Measurements from ENCODE around the gene TARBP2.
A peak's percentile ranks its signal among the peaks of the same experiment; 100 is the strongest.

TARBP2 gene, protein sequence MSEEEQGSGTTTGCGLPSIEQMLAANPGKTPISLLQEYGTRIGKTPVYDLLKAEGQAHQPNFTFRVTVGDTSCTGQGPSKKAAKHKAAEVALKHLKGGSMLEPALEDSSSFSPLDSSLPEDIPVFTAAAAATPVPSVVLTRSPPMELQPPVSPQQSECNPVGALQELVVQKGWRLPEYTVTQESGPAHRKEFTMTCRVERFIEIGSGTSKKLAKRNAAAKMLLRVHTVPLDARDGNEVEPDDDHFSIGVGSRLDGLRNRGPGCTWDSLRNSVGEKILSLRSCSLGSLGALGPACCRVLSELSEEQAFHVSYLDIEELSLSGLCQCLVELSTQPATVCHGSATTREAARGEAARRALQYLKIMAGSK

DNA sequence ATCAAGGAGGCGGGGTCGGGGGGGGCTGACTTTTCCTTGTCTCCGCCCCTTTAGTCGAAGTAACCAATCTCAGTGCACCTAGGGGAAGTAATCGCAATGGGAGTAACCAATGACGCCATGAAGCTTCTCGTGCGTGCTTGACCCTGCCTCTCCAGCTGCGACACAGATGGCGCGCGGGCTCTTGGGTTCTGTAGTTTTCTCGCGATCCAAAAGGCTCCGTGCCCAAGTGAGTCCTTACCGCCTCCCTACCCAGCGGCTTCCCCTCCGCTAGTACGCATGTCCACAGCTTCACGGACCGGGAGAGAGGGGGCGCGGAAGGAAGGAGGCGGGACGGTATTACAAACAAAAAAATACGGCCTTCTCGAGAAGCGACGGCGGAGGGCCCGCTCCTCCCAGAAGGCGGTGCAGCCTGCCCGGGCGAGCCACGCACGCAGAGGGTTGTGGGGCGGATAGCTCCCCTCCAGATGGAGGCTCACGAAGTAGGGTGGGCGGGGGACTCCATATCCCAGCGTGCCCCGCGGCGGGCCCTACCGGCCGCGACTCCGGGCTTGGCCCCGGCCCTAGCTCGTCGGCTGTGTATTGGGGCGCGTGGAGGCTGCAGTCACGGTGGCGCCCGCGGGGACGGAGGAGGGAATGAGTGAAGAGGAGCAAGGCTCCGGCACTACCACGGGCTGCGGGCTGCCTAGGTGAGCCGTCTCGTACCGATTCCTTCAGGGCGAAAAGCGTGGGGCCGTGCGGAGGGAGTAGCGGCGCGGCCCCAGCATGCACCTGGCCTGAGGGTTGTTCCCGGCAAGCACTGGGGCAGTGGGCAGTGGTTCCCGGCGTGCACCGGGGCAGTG, at the start of gene TARBP2:
Gene TARBP2, plus strand, starts transcription at position 508 of the 839 bp plus-strand sequence. Its CDS starts 126 bp downstream, at position 634.
- DNase-seq (ENCODE audit: low read depth): peak; percentile 99

DNA sequence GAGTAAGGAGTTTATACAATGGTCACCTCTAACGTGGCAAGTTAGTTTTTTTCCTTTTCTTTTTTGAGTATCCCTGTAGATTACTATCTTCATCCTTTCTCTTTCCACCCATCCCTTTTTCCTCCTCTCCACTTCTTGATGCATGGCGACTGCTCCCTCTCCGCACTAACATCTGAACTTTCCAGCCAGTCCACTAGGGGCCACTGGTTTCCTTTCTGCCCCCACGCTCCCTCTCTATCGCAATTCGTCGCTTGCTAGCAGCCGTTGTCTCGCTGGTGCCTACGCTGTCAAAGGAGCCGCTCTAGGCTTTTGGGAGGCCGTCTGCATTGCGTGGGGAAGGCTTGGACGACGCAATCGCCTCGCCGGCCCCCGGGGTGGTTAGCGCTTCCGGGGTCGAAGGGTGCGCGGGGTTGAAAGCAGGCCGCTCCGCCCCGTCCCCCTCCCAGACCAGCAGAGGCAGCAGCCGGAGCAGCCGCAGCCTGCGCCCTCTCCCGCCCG, 49.4 kb upstream of the TARBP2 start, which contains the start of gene PCBP2:
Gene PCBP2, plus strand, starts transcription at position 442 of the 498 bp plus-strand sequence. CDS start 2,699 bp downstream, outside the sequence.
- peak; percentile 96 for DNase-seq (ENCODE audit: low read depth)

DNA sequence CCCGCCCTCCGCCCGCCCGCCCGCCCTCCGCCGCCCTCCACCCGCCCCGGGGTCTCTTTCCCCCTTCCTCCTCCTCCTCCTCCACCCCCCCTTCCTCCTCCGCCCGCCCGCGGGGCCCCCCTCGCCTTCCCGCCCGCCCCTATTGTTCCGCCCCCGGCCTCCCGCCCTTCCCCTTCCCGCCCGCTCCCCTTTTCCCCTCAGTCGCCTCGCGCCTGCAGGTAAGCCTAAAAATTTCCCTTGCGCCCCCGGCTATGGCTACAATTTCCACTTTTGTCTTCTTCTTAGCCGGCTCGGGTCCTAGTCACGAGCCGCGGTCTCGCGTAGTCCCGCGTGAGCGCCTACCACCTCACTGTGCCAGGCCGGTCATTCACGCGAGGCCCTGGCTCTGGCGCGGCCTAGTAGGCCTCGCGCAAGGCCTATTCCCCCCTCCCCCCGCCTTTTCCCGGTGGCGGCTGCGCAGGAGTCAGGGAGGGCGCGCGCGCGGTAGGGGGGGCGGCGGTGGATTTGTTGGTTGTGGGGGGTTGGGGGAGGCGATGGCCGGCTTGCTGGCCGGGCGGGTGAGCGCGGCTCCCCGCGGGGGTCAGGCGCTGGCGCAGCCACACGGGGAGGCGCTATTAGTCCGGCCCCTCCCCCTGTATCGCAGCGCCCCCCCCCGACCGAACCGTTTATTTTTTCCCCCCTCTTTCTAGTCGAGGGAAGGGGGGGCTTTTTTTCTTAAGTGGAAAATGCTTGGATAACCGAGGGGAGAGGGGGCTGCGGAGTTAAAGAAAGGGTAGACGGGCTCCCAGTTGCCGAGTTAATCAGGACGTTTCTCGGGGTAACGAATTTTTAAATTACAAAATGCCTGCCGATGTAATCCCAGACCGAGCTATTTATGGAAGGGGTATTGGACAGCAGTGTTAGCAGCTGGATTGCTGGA, 48.7 kb upstream of the TARBP2 start:
- no peak for DNase-seq (ENCODE audit: low read depth)

DNA sequence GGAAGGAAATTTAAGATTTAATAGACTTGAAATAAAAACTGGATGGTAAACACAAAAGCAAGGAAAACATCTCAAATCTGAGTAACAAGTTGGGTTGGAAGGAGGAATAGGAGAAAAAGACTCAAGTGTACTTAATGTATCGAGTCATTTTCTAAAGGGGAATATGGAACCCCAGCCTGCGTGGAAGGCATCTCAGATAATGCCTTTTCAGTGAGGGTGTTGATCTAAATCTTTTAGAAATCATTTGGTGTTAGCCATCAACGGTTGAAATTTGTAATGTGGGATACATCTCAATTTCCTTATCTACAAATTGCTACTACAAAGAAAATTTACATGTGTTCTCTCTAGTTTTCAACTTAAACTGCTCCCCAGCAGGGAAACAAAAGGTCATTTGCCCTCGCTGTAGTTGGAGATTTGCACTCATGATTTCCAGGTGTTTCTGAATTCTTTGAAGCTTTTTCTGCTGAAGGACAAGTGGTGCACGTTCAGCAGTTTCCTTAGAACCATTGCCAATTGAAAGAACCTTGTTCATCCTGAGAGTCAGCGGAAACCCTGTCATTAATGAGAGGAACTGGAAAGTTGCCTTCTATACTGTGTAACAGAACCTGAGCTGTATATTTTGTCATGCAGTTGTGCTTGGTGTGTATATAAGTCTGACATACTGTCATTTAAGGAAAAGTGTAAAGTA, 47.0 kb upstream of the TARBP2 start:
- no peak for DNase-seq (ENCODE audit: low read depth)

DNA sequence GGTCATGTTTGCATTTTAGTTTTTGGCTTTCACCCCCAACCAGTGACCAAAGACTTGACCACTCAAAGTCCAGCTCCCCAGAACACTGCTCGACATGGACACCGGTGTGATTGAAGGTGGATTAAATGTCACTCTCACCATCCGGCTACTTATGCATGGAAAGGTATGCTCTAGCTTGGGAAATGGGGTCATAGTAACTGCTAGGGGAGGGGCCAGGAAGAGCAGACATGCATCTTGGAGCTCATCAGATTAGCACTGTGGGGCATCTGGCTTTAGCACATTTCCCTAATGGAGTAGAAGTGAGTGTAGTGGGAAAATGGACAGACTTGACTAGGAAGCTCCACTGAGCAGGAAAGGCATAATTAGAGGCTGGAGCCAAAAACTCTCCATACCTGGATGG, 46.4 kb upstream of the TARBP2 start:
- no peak for DNase-seq (ENCODE audit: low read depth)

DNA sequence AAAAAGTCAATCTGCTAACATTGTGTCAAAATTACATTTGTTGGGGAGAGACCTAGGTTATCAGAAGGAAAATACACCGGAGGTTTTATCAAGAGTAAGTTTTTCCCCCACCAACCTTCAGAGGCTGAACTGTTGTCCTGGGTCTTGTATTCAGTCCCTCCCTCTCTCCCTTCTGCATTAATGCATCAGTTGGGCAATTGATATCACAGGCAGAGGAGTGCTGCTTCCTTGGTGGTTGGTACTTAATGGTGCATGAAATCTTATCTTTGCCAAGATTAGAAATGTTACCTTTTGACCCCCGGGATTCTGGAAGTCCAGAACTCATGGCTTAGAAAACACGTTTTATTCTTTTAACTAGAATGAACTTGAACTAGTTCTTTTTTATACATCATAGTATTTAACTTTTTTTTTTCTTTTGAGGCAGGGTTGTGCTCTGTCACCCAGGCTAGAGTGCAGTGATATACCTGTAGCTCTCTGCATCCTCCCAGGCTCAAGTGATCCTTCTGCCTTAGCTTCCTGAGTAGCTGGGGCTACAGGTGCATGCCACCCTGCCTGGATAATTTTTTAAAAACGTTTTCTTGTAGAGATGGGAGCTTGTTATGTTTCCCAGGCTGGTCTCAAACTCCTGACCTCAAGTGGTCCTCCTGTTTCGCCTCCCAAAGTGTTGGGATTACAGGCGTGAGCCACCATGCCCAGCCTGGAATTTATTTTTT, 44.3 kb upstream of the TARBP2 start:
- no peak for DNase-seq (ENCODE audit: low read depth)

DNA sequence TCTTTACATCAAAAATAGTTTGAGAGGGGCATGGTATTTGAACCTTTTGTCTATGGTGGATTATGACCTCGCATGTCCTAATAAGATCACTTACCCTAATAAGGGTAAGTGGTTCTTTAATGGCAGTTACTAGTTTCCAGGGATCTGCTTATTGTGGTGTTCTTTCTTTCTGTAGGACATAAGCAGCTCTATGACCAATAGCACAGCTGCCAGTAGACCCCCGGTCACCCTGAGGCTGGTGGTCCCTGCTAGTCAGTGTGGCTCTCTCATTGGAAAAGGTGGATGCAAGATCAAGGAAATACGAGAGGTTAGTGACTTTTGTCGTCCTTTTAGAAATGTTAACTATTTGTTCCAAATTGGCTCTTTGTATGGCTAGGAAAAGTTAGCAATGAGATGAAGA, 42.0 kb upstream of the TARBP2 start:
- DNase-seq (ENCODE audit: low read depth): no peak

DNA sequence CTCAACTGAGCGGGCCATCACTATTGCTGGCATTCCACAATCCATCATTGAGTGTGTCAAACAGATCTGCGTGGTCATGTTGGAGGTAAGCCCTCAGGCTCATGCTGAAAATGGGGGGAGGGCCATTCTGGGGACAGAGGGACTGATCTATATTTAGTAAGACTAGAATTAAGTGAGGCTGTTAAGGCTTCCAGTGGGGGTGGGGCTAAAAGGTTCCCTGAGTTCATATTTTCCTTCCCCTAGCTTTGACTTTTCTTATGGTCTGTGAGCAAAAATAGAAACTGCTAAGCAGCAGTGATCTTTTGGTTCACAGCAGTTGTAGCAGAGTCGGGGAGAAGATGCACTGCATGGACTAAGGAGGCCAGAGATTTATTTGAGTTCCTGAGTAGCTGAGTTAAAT, 40.0 kb upstream of the TARBP2 start:
- no peak for DNase-seq (ENCODE audit: low read depth)

DNA sequence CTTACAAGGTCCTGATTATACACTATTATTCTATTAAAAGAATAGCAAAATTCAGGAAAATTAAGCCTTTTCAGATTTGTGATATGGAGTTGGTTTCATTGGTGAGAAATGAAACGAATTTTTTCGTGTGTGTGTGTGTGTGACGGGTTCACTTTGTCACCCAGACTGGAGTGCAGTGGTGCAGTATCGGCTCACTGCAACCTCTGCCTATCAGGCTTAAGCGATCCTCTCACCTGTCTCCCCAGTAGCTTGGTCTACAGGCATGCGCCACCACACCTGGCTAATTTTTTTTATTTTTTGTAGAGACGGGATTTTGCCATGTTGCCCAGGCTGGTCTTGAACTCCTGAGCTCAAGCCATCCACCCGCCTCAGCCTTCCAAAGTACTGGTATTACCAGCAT, 39.5 kb upstream of the TARBP2 start:
- no peak for DNase-seq (ENCODE audit: low read depth)

DNA sequence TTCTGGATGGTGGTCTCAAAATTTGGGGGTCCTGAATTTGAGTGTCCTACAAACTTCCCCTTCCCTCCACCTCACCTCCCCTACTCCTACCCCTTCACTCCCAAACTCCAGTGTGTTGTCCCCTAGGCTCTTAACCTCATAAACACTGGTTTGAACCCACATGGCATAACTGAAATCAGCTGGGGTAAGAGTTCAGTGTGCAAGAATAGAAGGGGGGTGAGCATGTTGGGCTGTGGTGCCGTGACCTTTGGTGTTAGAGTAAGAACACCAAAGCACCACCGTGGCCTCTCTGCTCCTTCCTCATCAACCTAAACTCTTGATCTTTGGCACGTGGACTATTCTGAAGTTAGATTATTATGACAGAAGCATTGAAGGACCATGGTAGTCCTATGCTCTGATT, 38.1 kb upstream of the TARBP2 start:
- no peak for DNase-seq (ENCODE audit: low read depth)

DNA sequence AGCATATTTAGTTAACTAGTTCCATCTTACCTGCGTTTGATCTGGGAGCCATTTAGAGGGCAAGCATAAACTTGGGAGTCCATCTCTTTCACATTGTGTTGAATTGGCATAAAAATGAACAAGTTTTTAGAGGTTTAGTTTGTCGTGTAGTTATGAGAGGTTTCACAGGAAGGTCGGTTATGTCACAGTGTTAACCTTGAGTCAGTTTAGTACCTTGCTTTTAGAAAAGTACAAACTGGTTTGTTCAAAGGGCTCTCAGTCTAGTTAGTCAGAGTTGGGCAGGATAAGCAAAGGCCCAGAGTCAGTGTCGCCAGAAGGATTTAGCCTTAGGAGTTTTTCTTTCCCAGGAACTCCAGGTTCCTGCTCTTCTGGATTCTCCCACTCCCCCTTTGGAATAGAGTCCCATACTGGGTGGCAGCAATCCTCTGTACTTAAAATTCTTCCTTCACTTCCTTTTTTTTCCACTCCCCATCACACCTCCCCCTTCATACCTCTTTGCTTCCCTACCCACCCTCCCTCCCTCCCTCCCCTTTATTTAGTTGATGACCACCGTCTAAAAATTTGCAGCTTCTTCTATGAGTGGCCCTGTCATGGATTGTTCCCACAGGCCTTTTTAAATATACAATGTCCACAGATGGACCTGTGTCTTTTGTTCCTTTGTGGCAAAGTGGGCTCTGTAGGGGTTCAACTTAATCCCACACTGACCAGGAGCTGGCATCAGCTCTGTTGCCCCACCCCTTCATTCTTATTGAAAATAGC, 37.1 kb upstream of the TARBP2 start:
- DNase-seq (ENCODE audit: low read depth): no peak

DNA sequence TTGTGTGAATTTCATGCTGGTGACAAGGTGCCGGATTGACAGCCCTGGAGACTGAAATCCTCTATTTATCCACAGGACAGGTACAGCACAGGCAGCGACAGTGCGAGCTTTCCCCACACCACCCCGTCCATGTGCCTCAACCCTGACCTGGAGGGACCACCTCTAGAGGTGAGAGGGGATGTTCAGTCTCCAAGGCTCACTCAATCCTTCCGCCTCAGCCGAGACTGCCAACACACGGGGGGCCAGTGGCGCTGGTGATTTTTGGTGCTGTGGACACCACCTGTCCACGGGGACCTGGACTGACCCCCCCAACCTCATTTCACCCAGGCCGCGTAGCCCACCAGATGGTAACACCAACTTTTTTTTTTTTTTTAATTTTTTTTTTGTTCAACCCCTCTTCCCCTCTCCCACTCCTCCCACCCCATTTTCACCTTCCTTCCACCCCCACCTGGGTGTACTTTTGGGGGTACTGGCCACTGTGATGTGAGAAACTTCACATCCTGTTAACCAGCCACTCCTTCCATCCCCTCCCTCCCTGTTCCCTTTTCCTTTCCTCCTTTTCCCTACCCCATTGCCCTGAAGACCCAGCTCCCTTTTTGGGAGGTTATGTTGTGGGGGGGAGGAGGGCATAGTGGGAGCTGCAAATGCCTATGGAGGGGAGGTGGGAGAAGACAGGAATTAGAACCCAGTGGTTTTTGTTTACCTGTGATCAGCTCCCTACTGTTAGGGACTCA, 36.2 kb upstream of the TARBP2 start:
- DNase-seq (ENCODE audit: low read depth): no peak

DNA sequence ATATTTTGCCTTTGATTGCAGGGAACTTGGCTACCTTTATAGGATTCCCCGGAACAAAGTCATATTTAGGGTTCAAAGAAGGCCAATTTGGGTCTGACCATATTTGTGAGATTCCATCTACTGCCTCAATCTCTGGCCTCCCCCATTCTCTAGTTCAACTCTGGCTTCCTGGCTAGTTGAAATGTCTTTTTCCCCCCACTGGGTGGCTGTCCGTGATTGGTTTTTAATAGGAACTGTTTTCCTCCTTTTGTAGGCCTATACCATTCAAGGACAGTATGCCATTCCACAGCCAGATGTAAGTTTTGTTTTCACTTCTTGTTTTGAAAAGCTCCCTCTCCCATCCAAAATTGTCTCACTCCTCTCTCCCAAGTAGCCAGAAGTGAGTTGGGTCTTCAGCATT, 35.4 kb upstream of the TARBP2 start:
- no peak for DNase-seq (ENCODE audit: low read depth)

DNA sequence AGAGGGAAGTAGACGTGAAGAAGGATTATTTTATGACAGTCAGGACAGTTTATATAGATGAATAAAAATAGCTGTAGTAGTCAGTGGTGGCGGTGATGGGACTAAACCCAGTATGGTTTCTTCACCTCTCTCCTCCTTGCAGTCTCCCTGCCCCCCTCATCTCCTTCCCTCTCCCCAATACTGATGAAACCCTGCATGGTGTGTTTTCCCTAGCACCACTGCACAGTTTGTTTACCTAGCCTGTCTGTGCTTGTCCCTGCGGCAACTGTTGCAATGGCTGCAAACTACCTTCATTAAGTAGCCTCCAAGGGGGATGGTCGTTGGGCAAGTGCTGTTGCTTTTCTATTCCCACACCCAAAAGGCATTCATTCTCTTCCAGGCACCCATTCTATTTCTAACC, 34.4 kb upstream of the TARBP2 start:
- DNase-seq (ENCODE audit: low read depth): no peak

DNA sequence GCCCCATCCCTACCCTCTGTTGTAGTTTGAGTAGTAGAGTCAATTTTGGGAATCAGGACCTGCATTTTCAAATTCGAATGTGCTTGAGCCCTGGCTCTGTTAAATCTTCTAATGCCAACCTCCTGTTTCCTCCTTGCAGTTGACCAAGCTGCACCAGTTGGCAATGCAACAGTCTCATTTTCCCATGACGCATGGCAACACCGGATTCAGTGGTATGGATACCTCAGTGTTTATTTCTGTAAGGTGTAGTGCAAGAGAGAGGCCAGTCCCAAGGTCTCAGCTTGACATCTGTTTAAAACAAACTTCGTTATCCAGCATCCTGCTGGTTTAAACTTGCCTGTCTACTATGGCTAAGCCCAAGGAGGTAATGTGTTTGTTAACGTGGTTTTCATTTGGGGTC, 34.0 kb upstream of the TARBP2 start:
- no peak for DNase-seq (ENCODE audit: low read depth)

DNA sequence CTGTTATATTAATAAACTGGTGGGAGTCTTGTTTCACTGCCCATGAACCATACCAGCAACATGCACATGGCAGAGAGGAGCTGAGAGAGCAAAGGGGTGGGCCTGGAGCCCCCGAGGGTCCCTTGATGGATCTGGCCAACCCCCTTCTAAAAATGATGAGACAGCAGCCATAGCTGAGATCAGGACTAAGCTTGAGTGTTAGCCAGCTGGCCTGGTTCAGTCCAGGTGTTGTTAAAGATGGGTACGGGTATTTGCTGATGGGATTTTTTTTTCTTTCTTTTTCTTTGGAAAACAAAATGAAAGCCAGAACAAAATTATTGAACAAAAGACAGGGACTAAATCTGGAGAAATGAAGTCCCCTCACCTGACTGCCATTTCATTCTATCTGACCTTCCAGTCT, 33.2 kb upstream of the TARBP2 start:
- DNase-seq (ENCODE audit: low read depth): no peak

DNA sequence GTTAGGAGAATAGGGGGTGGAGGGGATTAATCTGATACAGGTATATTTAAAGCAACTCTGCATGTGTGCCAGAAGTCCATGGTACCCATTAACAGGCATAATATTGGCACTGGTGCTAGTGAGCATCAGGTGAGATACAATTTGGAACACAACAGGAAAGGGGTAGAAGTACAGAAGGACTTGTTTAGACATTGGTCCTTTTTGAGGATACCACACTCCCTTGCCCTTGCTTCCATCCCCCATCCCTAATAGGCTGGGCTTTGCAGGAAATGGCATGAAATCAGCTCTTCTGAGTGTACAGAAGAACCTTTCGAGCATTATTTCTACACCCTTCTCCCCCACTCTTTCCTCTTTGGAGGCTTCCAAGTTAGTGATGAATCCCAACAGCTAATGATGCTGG, 32.8 kb upstream of the TARBP2 start:
- no peak for DNase-seq (ENCODE audit: low read depth)

DNA sequence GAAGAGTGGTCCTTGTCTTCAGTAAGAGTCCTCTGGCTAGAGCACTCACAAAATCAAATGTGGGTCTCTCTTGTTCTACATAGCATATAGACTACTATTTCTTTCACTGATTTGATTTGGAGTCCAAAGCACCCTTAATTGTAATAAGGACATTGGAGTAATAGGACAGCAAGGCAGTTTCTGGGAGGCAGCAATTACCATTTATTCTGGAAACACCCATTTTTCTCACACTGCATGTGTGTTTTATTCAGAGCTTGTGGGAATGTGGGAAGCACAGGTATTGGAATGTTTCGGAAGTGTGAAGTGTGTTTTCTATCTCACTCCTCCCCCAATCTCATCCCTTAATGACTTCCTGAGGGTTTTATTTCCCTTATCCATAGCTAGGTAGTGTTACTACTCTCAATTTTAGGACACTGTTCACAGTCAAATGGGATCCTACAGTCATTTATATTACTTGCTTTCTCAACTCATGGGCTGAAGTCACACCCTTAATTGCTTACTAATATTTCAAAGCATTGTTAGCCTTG, 29.0 kb upstream of the TARBP2 start:
- DNase-seq (ENCODE audit: low read depth): no peak

DNA sequence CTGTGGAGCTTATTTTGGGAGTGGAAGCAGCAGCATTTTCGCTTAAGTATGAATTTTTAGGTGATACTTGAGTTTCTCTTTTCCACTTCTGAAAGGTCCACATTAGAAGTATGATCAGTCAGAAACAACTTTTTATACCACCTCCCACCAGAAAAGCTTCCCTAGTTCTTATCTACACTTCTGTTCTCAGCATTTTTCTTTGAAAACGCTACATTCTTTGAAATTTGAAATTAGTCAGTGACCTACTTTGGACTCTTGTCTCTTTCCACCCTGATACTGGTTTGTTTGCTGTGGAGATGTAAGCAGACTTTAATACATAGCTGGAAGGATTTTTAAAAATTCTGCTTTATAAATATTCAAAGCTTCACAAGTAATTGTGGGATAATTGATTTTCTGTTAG, 27.0 kb upstream of the TARBP2 start:
- DNase-seq (ENCODE audit: low read depth): no peak

Data from HS-5 (cell line).